HG03280 (cell line): Measurements from ENCODE around the gene DNAJB6.

Experiments used
- ATAC-seq: cut with Tn5 transposase; IDR thresholded peaks from one replicate; pipeline ENCODE4 v1.9.1; 2021; ENCODE audit warnings: mild to moderate bottlenecking, moderate library complexity; ENCODE audit not compliant: unreplicated experiment

DNAJB6 gene

GRCh38 chr7:157425137-157425731 is 88.4 kb downstream of the DNAJB6 start:
- no peak for ATAC-seq

- no peak for ATAC-seq
Observed at GRCh38 chr7:157425761-157426160, 89.0 kb downstream of the DNAJB6 start.

GRCh38 chr7:157426463-157427301 is 89.9 kb downstream of the DNAJB6 start:
- ATAC-seq = no peak

- no peak for ATAC-seq
Observed at GRCh38 chr7:157427811-157428553, 91.2 kb downstream of the DNAJB6 start.

GRCh38 chr7:157428554-157428945 is 91.7 kb downstream of the DNAJB6 start:
- ATAC-seq = no peak

GRCh38 chr7:157429001-157429679 is 92.3 kb downstream of the DNAJB6 start:
- ATAC-seq = no peak

- no peak for ATAC-seq
Observed at GRCh38 chr7:157429680-157430224, 92.9 kb downstream of the DNAJB6 start.

- ATAC-seq = no peak
Observed at GRCh38 chr7:157430721-157431120, 93.9 kb downstream of the DNAJB6 start.

- ATAC-seq = no peak
Observed at GRCh38 chr7:157431173-157431950, 94.6 kb downstream of the DNAJB6 start.

- no peak for ATAC-seq
Observed at GRCh38 chr7:157431951-157432540, 95.2 kb downstream of the DNAJB6 start.

- no peak for ATAC-seq
Observed at GRCh38 chr7:157432541-157432956, 95.7 kb downstream of the DNAJB6 start.

- no peak for ATAC-seq
Observed at GRCh38 chr7:157432957-157433576, 96.3 kb downstream of the DNAJB6 start.

- ATAC-seq = no peak
Observed at GRCh38 chr7:157433628-157434027, 96.8 kb downstream of the DNAJB6 start.

- no peak for ATAC-seq
Observed at GRCh38 chr7:157434231-157434630, 97.4 kb downstream of the DNAJB6 start.

GRCh38 chr7:157434701-157435100 is 97.9 kb downstream of the DNAJB6 start:
- no peak for ATAC-seq

- no peak for ATAC-seq
Observed at GRCh38 chr7:157436076-157436475, 99.3 kb downstream of the DNAJB6 start.

GRCh38 chr7:157436763-157437480 is 100.1 kb downstream of the DNAJB6 start:
- ATAC-seq = no peak

- no peak for ATAC-seq
Observed at GRCh38 chr7:157437519-157438061, 100.8 kb downstream of the DNAJB6 start.
